Activated CD8-positive, alpha-beta memory T cell treated with anti-CD3 and anti-CD28 coated beads for 4 hours (primary cell): ENCODE results near the gene MX2.
"Not testable (repeated sequence)": the region's sequence is repeated elsewhere in the genome, so short reads cannot be mapped to it uniquely, and the experiment has no call there.

Experiments
- DNase-seq, 2 donors: peaks; one replicate each; pipeline ENCODE4 v3.0.0-alpha.2; 2020; ENCODE audit warnings: low read depth in 2 of 2

MX2 gene

GRCh38 chr21:41361786-41362604, at the start of gene MX2:
TSS of gene MX2 (plus strand) at chr21:41362027. CDS start at chr21:41376907, 14,880 bp downstream.
- peak; percentile 50 to 60 for DNase-seq

GRCh38 chr21:41313285-41314164, 48.3 kb upstream of the MX2 start:
- DNase-seq, result not testable (repeated sequence)

- DNase-seq, result no peak
Measured at GRCh38 chr21:41315726-41316125, 46.1 kb upstream of the MX2 start.

- no peak for DNase-seq
Measured at GRCh38 chr21:41316200-41317062, 45.4 kb upstream of the MX2 start, which contains the start of gene FAM3B. TSS of gene FAM3B (plus strand) at chr21:41316801. CDS start at chr21:41316880, 79 bp downstream.

DNA sequence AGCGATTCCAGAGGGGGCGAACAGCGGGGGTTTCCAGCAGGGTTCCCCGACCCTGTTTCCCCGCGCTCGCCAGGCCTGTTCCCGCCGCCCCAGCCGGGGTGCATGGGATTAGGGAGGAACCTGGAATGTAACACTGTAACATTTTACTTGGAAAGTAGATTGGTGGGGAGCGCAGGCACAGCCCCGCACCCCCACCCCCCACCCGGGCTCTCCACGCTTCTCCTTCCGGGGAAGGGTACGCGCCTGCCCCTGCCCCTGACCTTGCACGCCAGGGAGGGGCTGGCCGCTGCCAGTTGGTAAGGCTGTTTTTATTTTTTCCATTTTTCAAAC, 44.8 kb upstream of the MX2 start:
- DNase-seq, result no peak

- no peak for DNase-seq
Measured at GRCh38 chr21:41317458-41317857, 44.4 kb upstream of the MX2 start.

GRCh38 chr21:41318218-41318617, 43.6 kb upstream of the MX2 start:
- DNase-seq, result no peak

DNA sequence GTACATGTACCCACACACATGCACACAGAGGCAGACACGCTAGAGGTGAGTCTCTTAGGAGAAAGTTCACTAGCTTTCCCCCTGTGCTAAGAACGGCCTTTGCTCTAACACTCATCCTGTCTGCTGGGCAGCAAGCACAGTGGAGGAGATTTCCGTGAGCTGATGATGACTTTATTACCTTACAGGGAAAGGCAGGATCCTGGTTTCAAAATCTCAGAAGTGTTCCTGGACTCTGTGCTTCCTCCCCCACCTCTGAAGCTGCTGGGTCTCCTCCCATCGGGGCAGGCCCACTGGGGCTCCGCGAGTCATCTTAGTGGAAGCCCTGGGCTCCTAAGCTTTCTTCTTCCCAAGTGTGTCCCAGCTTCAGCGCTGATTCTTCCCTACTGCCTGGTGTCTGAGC, 42.6 kb upstream of the MX2 start:
- no peak for DNase-seq

DNA sequence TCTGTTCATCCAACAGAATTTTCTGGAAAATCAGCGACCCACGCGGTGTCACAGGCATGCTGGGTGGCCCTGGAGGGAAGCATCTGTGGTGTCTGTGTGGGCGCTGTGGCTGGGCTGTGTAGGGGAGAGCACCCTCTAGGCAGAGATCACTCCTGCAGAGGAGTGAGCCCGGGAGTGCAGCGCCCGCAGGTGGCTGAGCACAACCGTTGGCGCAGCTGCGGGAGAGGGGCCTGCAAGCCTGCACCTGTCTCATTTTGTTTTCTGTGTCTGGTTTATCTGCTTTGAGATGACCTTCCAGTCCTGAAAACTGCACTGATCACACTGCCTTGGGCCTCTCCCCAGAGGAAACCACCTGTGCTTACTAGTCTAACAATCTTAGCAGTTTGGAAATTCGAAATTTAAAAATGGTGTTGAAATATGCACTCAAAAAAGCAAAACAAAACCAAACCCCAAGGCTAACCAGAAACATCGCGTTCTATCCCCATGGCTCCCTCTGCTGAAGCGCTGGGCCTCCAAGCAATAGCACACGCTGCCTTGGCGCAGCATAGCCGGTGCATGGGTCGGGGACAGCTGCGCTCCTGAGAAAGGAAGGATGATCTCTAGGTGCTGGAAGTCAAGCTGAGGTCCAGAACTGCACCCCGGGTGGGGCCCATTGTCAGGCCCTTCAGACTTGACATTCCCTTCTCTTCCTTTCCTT, 40.5 kb upstream of the MX2 start:
- no peak for DNase-seq

- no peak for DNase-seq
Measured at GRCh38 chr21:41321908-41322495, 39.8 kb upstream of the MX2 start.

DNA sequence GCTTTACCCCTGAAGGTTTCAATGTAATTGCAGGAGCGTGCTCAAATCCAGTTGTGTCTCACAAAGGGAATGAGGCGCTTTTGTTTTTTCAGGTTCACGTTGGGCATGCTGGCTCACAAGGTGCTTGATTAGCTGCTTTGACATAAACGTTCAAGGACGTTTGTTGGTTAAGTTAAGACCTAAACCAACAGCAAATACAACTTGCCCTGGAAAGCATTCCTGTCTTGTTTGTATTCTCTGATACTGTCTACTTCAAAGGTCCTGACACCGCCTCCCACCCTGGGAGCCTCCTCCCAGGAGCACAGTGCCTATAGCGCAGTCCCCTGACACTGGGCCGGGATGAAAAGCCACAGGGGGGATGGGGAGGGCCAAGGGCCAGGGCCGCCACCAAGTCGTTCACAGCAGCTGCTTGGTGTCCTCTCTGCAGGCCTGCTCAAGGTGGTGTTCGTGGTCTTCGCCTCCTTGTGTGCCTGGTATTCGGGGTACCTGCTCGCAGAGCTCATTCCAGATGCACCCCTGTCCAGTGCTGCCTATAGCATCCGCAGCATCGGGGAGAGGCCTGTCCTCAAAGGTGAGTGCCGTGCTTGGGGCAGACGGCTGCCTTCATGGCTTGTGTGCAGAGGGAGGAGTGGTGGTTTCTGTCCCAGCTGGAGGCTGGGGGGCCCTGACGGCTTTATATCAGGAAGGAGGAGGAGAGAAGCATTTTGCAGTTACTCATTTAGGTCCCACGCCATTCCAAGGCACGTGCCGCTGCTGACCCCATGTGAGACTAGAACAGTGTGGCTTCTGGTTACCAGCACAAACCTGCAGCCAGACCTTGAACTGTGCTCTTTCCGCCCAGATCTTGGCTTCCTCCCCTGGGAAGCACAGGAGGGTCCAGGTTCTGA, 39.1 kb upstream of the MX2 start:
- no peak for DNase-seq

- DNase-seq, result no peak
Measured at GRCh38 chr21:41325138-41325912, 36.5 kb upstream of the MX2 start.

GRCh38 chr21:41326414-41327080, 35.3 kb upstream of the MX2 start:
- no peak for DNase-seq

DNA sequence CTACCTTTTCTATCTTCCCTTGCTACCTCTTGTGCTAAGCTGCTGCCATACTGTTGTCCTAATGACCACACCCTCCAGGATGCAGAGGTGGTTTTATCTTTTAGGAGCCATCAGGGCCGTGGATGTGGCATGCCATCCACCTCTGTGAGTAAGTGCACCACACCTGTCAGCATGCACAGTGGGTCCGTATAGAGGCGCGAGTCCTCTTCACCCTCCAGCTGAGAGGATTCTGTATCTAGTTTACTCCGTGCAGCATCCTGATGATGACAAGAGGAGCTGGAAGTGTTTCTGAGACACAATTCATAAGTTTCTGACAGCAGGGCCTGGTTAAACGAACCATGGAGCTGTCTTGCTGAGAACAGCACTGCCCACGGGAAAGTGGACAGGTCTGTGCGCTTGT, 34.1 kb upstream of the MX2 start:
- DNase-seq, result no peak

DNA sequence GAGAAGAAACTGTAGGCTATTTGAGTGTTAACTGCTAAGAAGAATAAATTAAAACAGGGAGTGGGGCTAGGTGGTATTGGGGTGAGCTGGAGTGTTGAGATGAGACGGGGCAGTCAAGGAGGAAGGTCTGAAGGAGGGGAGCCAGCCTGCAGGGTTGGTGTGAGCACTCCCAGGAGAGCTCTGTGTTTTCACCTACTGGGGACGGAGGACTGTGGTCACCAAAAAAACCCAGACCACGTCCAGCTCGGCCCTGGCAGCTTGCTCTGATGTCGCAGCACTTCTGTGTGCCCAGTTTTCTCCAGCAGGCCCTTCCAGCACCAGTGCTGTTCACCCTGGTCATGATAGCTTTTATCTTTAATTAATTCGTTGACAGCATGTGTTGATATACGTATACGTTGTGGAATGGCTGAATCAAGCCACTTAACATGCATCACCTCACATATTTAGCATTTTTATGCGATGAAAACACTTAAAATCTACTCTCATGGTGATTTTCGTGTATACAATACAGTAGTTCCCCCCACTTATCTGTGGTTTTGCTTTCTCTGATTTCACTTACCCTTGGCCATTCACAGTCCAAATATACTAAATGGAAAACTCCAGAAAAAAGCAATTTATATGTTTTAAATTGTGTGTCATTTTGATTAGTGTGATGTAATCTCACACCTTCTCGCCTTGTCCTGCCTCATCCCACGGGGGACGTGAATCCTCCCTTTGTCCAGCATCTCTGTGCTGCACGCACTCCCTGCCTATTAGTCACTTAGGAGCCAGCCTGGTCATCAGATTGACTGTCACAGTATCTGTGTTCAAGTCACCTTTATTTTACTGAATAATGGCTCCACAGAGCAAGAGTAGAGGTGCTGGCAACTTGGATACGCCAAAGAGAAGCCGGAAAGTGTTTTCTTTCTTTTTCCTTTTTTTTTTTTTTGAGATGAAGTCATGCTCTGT, 32.9 kb upstream of the MX2 start:
- DNase-seq, result no peak

DNA sequence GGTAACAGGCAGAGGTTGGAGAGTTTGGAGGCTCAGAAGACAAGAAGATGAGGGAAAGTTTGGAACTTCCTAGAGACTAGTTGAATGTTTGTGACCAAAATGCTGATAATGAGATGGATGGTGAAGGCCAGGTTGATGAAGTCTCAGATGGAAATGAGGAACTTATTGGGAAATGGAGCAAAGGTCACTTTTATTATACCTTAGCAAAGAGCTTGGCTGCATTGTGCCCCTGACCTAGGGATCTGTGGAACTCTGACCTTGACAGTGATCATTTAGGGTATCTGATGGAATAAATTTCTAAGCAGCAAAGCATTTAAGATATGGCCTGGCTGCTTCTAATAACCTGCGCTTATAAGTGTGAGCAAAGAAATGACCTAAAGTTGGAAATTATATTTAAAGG, 28.1 kb upstream of the MX2 start:
- DNase-seq, result no peak

GRCh38 chr21:41337515-41337914, 24.3 kb upstream of the MX2 start:
- no peak for DNase-seq
